GM21717 (cell line): Measurements from ENCODE around the gene HBB.

Experiments
- ATAC-seq: cut with Tn5 transposase; IDR thresholded peaks from one replicate; pipeline ENCODE4 v1.9.1; 2021; ENCODE audit warnings: mild to moderate bottlenecking, moderate library complexity; ENCODE audit not compliant: unreplicated experiment

HBB gene

GRCh38 chr11:5228124-5228523 is 1.3 kb upstream of the HBB start:
- no peak for ATAC-seq

- no peak for ATAC-seq
Observed at GRCh38 chr11:5227681-5228080, 810 bp upstream of the HBB start.

GRCh38 chr11:5225480-5225871 is 1.4 kb downstream of the HBB start:
- no peak for ATAC-seq

GRCh38 chr11:5224538-5225479 is 2.1 kb downstream of the HBB start:
- no peak for ATAC-seq

GRCh38 chr11:5223686-5224085 is 3.2 kb downstream of the HBB start:
- ATAC-seq = no peak

GRCh38 chr11:5223146-5223545 is 3.7 kb downstream of the HBB start:
- no peak for ATAC-seq

- ATAC-seq = no peak
Observed at GRCh38 chr11:5210376-5210885, 16.4 kb downstream of the HBB start.

- ATAC-seq = no peak
Observed at GRCh38 chr11:5204787-5205186, 22.1 kb downstream of the HBB start.

GRCh38 chr11:5203366-5203765 is 23.5 kb downstream of the HBB start:
- no peak for ATAC-seq

GRCh38 chr11:5200582-5200981 is 26.3 kb downstream of the HBB start, which contains the start of gene OR51V1:
Gene OR51V1, minus strand, starts transcription at chr11:5200682. Its CDS starts 0 bp downstream, at chr11:5200682.
- no peak for ATAC-seq

- no peak for ATAC-seq
Observed at GRCh38 chr11:5198285-5198684, 28.6 kb downstream of the HBB start.

- no peak for ATAC-seq
Observed at GRCh38 chr11:5197536-5197935, 29.3 kb downstream of the HBB start.

- no peak for ATAC-seq
Observed at GRCh38 chr11:5196731-5197130, 30.1 kb downstream of the HBB start.

- no peak for ATAC-seq
Observed at GRCh38 chr11:5196067-5196466, 30.8 kb downstream of the HBB start.

- no peak for ATAC-seq
Observed at GRCh38 chr11:5192738-5193137, 34.1 kb downstream of the HBB start.

GRCh38 chr11:5188201-5188600 is 38.7 kb downstream of the HBB start:
- ATAC-seq = no peak

GRCh38 chr11:5178046-5178837 is 48.6 kb downstream of the HBB start:
- ATAC-seq = no peak
